ENCODE data around the gene KREMEN1. TPM values are rescaled to one million over a fixed set of nuclear protein-coding genes. Genes with fewer than 3 reads are reported as not detected.

The KREMEN1 gene, protein sequence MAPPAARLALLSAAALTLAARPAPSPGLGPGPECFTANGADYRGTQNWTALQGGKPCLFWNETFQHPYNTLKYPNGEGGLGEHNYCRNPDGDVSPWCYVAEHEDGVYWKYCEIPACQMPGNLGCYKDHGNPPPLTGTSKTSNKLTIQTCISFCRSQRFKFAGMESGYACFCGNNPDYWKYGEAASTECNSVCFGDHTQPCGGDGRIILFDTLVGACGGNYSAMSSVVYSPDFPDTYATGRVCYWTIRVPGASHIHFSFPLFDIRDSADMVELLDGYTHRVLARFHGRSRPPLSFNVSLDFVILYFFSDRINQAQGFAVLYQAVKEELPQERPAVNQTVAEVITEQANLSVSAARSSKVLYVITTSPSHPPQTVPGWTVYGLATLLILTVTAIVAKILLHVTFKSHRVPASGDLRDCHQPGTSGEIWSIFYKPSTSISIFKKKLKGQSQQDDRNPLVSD
- 11.0 TPM for total RNA-seq

DNA sequence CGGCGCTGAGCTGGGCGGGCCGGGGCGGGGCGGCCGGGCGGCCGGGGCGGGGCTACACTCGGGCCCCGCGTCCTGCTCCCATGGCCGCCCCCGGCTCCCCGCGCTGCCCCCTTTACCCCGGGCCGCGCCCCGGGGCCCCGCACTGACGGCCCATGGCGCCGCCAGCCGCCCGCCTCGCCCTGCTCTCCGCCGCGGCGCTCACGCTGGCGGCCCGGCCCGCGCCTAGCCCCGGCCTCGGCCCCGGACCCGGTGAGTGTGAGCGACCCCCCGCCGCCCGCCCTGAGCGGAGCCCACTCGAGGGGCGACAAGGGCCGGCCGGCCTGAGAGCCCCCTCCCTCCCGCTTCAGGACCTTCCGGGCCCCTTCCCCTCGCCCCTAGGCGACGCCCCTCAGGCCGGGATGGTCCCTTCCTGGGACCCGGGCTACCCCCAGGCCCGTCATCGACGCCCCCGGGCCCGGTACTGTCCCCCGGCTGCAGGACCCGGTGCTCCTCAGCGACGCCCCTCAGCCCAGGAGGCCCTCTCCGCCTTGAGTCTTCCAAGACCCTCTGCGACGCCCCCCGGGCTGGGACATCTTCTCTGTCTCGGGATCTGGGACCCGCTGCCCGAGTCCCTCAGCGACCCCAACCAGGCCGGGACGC, at the start of gene KREMEN1:
Gene KREMEN1, plus strand, starts transcription at position 57 of the 639 bp plus-strand sequence. Its CDS starts 96 bp downstream, at position 153.

DNA sequence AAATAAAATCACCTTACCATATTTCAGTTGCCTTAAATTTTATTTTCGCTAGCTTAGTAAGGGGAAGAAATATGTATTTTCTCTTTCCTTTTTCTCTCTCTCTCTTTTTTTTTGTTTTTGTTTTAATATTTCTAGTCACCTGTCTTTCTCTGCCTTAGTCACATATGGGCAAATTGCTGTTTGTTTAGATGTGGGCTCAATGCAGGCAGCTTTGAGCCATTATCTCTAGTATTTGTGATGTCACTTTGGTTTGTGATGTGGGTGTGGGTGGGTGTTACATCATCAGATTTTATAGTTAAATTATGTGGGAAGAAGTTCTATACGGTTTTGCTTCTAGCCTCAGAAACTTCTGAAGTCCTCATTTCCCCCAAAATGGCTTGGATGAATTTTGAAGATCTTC, 11.1 kb upstream of the KREMEN1 start, which contains the start of gene C22orf31:
Gene C22orf31, minus strand, starts transcription at position 59 of the 400 bp plus-strand sequence. Its CDS starts 39 bp downstream, at position 20.

DNA sequence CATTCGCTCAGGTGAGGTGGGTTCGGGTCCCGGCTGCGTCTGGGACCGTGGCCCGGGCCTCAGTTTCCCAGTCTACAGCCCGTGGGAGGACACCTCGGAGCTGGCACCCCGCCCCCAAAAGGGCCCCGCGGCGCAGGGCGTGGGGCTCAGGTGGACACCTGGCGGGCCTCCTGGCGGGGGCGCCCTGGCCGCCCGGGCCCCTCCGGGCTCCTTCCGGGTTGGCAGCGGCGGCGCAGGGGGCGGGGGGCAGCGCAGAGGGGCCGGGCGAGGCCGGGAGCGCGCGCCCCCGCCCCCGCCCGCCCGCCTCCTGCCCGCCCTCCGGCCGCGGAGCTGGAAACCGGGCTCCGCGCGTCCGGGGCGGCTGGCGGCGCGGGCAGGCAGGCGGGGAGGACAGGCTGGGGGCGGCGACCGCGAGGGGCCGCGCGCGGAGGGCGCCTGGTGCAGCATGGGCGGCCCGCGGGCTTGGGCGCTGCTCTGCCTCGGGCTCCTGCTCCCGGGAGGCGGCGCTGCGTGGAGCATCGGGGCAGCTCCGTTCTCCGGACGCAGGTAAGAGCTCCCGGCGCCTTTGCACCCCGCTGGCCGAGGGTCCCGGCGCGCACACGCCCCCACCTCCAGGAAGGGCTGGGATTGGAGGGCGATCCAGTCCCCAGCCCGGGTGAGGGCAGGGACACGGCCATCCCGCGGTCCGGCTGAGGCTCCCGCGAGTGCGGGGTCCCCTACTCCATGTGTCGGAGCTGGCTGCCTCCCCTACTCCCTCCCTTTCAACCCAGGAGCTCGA, 132.9 kb downstream of the KREMEN1 start, which contains the start of gene EMID1:
Gene EMID1, plus strand, starts transcription at position 303 of the 778 bp plus-strand sequence. Its CDS starts 143 bp downstream, at position 446.

Small RNA genes within 50 kb of the gene (small RNA-seq; reads per million reads assigned to genes)
- not detected for gene RNU6-1219P (ENCODE audit: low replicate concordance)
- gene RNU6-810P (ENCODE audit: low replicate concordance): not detected

Other genes with a start within 250 kb of the KREMEN1 start
- 9.1 TPM for gene ZNRF3, start 189.5 kb upstream of the KREMEN1 start, total RNA-seq
- gene C22orf31, start 11.2 kb upstream of the KREMEN1 start, total RNA-seq: not detected
- gene EMID1, start 132.9 kb downstream of the KREMEN1 start, total RNA-seq: 45.4 TPM
- 26.3 TPM for gene RHBDD3, start 194.9 kb downstream of the KREMEN1 start, total RNA-seq
- gene EWSR1, start 195.2 kb downstream of the KREMEN1 start, total RNA-seq: 331 TPM
- 11.0 TPM for gene GAS2L1, start 233.6 kb downstream of the KREMEN1 start, total RNA-seq
- gene RASL10A, start 242.7 kb downstream of the KREMEN1 start, total RNA-seq: 21.3 TPM